GM23248 (cell line): ENCODE results near the gene SPAG9.

Experiments
- EZH2 ChIP-seq: fragments of 200-600 bp; sonication (generic); IDR thresholded peaks from 2 replicates; pipeline ENCODE4 v1.6.1; 2018; ENCODE audit warnings: antibody characterized with exemption, mild to moderate bottlenecking; ENCODE audit not compliant: insufficient read depth, poor library complexity, severe bottlenecking
- EZH2phosphoT487 ChIP-seq: fragments of 200-600 bp; sonication (generic); IDR thresholded peaks from 2 replicates; pipeline ENCODE4 v1.6.1; 2018; ENCODE audit warnings: antibody characterized with exemption, moderate library complexity, mild to moderate bottlenecking, low read depth; ENCODE audit not compliant: insufficient read depth

DNA sequence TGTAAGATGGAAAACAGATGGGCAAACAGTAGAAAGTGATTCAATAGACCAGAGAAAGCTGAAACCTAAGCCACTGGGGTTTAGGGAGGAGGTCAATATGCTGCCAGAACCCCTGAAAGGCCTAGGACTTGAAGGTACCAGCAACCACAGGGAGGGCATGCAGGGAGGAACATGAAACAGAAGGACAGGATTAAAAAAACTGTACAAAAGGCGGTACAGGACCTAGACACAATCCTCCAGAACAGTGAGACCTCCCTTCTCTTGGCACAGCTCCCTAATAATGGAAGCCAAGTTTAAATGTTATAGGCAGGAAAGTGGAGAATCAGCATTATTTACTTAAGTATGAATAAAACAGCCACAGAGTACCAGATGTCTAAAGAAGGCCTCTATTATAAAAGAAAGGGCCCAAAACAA lies 105.5 kb downstream of the SPAG9 start:
- TF ChIP-seq EZH2, result no peak
- TF ChIP-seq EZH2phosphoT487, result no peak
